CD14-positive monocyte (primary cell): Measurements from ENCODE around the gene CDKN2A. TPM values are rescaled to one million over a fixed set of nuclear protein-coding genes. Genes with fewer than 3 reads are reported as not detected.

ENCODE experiments used
- DNase-seq, 3 donors: peaks; one replicate each; pipeline ENCODE4 v3.0.0-alpha.2; 2011 to 2022
- H2AFZ ChIP-seq: 2 replicates; pipeline ENCODE4 v1.6.0; 2012; ENCODE audit warnings: mild to moderate bottlenecking, low read depth, low read length, inconsistent platforms; ENCODE audit not compliant: insufficient read depth, poor library complexity, severe bottlenecking
- H3K27ac ChIP-seq, 2 donors: 1 replicate in 1 of 2; 2 replicates in 1 of 2; pipeline ENCODE4 v1.5.1; 2012 to 2013; ENCODE audit warnings: low read length in 2 of 2, control low read depth in 1 of 2, inconsistent platforms in 1 of 2, low read depth in 1 of 2, mild to moderate bottlenecking in 1 of 2
- H3K27me3 ChIP-seq, 2 donors: one replicate each; pipeline versions ENCODE4 v1.6.0 to v1.6.1; 2011 to 2013; ENCODE audit warnings: low read length in 2 of 2; ENCODE audit not compliant: control insufficient read depth in 2 of 2, insufficient read depth in 2 of 2
- H3K36me3 ChIP-seq, 2 donors: replicated peaks in 1 of 2; 1 replicate in 1 of 2; 2 replicates in 1 of 2; pipeline versions ENCODE4 v1.5.1 to v1.6.1; 2012 to 2013; ENCODE audit warnings: low read length in 2 of 2, control low read depth in 1 of 2, inconsistent platforms in 1 of 2, mild to moderate bottlenecking in 1 of 2; ENCODE audit not compliant: insufficient read depth in 2 of 2, control insufficient read depth in 1 of 2
- H3K4me1 ChIP-seq, 2 donors: 1 replicate in 1 of 2; 2 replicates in 1 of 2; pipeline versions ENCODE4 v1.5.1 to v1.6.1; 2012 to 2013; ENCODE audit warnings: low read length in 2 of 2, control low read depth in 1 of 2, inconsistent platforms in 1 of 2, mild to moderate bottlenecking in 1 of 2, moderate library complexity in 1 of 2; ENCODE audit not compliant: insufficient read depth in 2 of 2, control insufficient read depth in 1 of 2
- H3K4me2 ChIP-seq: replicated peaks from 2 replicates; pipeline ENCODE3; 2012; ENCODE audit warnings: low read length, moderate library complexity, mild to moderate bottlenecking; ENCODE audit not compliant: poor library complexity, severe bottlenecking; ENCODE audit errors: extremely low read depth
- H3K4me3 ChIP-seq, 3 experiments: fragments of 200-600 bp in 1 of 3; sonication (generic) in 1 of 3; replicated peaks in 1 of 3; 1 replicate in 2 of 3; 2 replicates in 1 of 3; pipeline ENCODE4 v1.5.1; 2011 to 2013; ENCODE audit warnings: low read length in 3 of 3, mild to moderate bottlenecking in 3 of 3, control low read depth in 2 of 3, low read depth in 2 of 3, inconsistent platforms in 1 of 3, moderate library complexity in 1 of 3
- H3K79me2 ChIP-seq: 2 replicates; pipeline ENCODE4 v1.6.0; 2012; ENCODE audit warnings: mild to moderate bottlenecking, control low read depth, inconsistent platforms, low read length, moderate library complexity; ENCODE audit not compliant: insufficient read depth
- H3K9ac ChIP-seq: 2 replicates; pipeline ENCODE4 v1.6.0; 2017; ENCODE audit warnings: low read length, mild to moderate bottlenecking; ENCODE audit not compliant: insufficient read depth, poor library complexity, severe bottlenecking
- H3K9me3 ChIP-seq, 2 donors: replicated peaks in 1 of 2; 1 replicate in 1 of 2; 2 replicates in 1 of 2; pipeline versions ENCODE4 v1.5.1 to v1.6.1; 2012 to 2013; ENCODE audit warnings: low read length in 2 of 2, control low read depth in 1 of 2; ENCODE audit not compliant: control insufficient read depth in 1 of 2, insufficient read depth in 1 of 2
- H4K20me1 ChIP-seq: 2 replicates; pipeline ENCODE4 v1.6.0; 2012; ENCODE audit warnings: mild to moderate bottlenecking, low read length, control low read depth, moderate library complexity; ENCODE audit not compliant: insufficient read depth
- H3K27ac Mint-ChIP-seq, 7 donors: one replicate each; pipeline ENCODE4 v1.8.0; 2020; ENCODE audit warnings: mild to moderate bottlenecking in 7 of 7, mixed read lengths in 7 of 7, moderate library complexity in 6 of 7, inconsistent platforms in 2 of 7
- H3K27me3 Mint-ChIP-seq, 3 donors: one replicate each; pipeline ENCODE4 v1.8.0; 2021 to 2022; ENCODE audit warnings: low read depth in 3 of 3, mild to moderate bottlenecking in 3 of 3, mixed read lengths in 3 of 3, moderate library complexity in 3 of 3, inconsistent platforms in 1 of 3
- H3K36me3 Mint-ChIP-seq, 2 donors: one replicate each; pipeline ENCODE4 v1.8.0; 2020; ENCODE audit warnings: mixed read lengths in 2 of 2, inconsistent platforms in 1 of 2, mild to moderate bottlenecking in 1 of 2
- H3K4me1 Mint-ChIP-seq: one replicate; pipeline ENCODE4 v1.8.0; 2020; ENCODE audit warnings: mild to moderate bottlenecking, mixed read lengths
- H3K4me3 Mint-ChIP-seq, 2 donors: one replicate each; pipeline ENCODE4 v1.8.0; 2020; ENCODE audit warnings: mild to moderate bottlenecking in 2 of 2, mixed read lengths in 2 of 2, moderate library complexity in 1 of 2
- H3K9me3 Mint-ChIP-seq, 7 donors: one replicate each; pipeline ENCODE4 v1.8.0; 2020 to 2022; ENCODE audit warnings: mixed read lengths in 7 of 7, mild to moderate bottlenecking in 6 of 7, moderate library complexity in 6 of 7, inconsistent platforms in 2 of 7
- WGBS: methylation state at CpG from one replicate; pipeline ENCODE4 v1.1.5; 2013; ENCODE audit warnings: missing lambda C conversion rate; ENCODE audit not compliant: insufficient coverage; 5-methylcytosine and 5-hydroxymethylcytosine counted together
- intact Hi-C, 2 donors: fragments of 100-400 bp; cut with micrococcal nuclease; formaldehyde crosslinking; loops; one replicate each; pipeline versions ENCODE4 v1.15.0 to v1.15.1; 2023
- polyA plus RNA-seq, 3 donors: library from polyadenylated mRNA; depleted of rRNA in 1 of 3; unstranded in 2 of 3; stranded (reverse) in 1 of 3; fragments of 300-500 nt in 2 of 3; fragments of >200 nt in 1 of 3; fragmentation: Illumina TruSeq in 2 of 3; gene quantifications; 1 replicate in 2 of 3; 2 replicates in 1 of 3; pipeline ENCODE4 v1.2.3, GENCODE V29; 2012 to 2021
- TF ChIP-seq, protein P1 (sequence below): fragments of 200-600 bp; IDR thresholded peaks from one replicate; pipeline ENCODE4 v1.8.0; 2022; ENCODE audit warnings: antibody characterized with exemption, mild to moderate bottlenecking

CDKN2A gene
- polyA plus RNA-seq, 3 donors: 0.86 to 1.6 (median 1.1) TPM

DNA sequence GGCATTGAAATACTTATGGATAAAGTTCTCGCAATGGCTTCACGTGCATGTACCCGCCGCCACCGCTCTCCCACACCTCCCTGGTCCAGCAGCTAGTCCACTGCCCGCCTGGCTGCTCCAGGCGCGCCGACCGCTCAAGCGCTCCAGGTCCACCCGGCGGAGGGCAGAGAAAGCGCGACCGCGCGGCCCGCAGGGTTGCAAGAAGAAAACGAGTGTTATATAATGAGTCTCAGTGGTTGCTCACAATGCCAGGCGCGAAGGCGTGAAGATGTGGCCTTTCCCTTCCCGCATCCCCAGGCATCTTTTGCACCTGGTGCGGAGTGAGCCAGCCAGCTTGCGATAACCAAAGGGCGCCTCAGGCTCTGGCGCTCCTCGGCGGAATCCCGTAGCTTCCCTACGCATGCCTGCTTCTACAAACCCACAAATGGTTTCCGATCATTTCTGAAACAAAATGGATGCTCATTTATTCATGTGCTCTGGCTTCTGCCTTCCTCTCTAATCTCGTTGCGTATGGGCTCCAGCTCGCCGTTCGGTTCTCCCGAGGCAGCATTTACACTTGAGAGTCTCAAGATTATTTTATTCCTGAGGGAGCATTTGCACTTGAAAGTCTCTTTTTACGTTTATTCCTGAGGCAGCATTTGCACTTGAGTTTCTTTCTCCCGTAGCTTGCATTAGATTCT, 25.7 kb downstream of the CDKN2A start:
- TF ChIP-seq, protein P1, sequence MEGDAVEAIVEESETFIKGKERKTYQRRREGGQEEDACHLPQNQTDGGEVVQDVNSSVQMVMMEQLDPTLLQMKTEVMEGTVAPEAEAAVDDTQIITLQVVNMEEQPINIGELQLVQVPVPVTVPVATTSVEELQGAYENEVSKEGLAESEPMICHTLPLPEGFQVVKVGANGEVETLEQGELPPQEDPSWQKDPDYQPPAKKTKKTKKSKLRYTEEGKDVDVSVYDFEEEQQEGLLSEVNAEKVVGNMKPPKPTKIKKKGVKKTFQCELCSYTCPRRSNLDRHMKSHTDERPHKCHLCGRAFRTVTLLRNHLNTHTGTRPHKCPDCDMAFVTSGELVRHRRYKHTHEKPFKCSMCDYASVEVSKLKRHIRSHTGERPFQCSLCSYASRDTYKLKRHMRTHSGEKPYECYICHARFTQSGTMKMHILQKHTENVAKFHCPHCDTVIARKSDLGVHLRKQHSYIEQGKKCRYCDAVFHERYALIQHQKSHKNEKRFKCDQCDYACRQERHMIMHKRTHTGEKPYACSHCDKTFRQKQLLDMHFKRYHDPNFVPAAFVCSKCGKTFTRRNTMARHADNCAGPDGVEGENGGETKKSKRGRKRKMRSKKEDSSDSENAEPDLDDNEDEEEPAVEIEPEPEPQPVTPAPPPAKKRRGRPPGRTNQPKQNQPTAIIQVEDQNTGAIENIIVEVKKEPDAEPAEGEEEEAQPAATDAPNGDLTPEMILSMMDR: no peak
- H3K27me3 Mint-ChIP-seq: peaks cover 95 to 97% (median 95%) of the 10 kb centered on the region in 3 donors
- intact Hi-C loops: loop anchor here (5.0 kb wide), 2 partner anchors 39 to 156 kb away; partner anchors contain the start of gene CDKN2B (in 2 of the 2)
- no peak overlapping the region for H3K4me2 ChIP-seq
- H3K4me3 Mint-ChIP-seq: peak overlapping the region in 1 of 2 donors; percentile 69
- no peaks in the 10 kb centered on the region for H4K20me1 ChIP-seq
- no peaks in the 10 kb centered on the region for H3K36me3 ChIP-seq
- no peaks in the 10 kb centered on the region for H3K79me2 ChIP-seq
- H3K27ac Mint-ChIP-seq: no peak overlapping the region
- peaks cover 19 to 66% of the 10 kb centered on the region in 2 donors for H3K9me3 ChIP-seq
- 5% methylated on average over 39 of the region's 41 CpGs for WGBS
- no peak overlapping the region for H2AFZ ChIP-seq
- DNase-seq: no peak
- H3K27me3 ChIP-seq: peaks cover 93 to 100% of the 10 kb centered on the region in 2 donors
- H3K4me3 ChIP-seq: no peak overlapping the region
- peaks cover 22 to 29% of the 10 kb centered on the region in 2 donors for H3K36me3 Mint-ChIP-seq
- H3K9ac ChIP-seq: no peak overlapping the region
- peaks cover 1 to 76% (median 49%) of the 10 kb centered on the region in 7 donors for H3K9me3 Mint-ChIP-seq
- peaks cover 32 to 42% of the 10 kb centered on the region in 2 donors for H3K4me1 ChIP-seq
- H3K27ac ChIP-seq: no peak overlapping the region
- H3K4me1 Mint-ChIP-seq: peaks cover 57% of the 10 kb centered on the region

DNA sequence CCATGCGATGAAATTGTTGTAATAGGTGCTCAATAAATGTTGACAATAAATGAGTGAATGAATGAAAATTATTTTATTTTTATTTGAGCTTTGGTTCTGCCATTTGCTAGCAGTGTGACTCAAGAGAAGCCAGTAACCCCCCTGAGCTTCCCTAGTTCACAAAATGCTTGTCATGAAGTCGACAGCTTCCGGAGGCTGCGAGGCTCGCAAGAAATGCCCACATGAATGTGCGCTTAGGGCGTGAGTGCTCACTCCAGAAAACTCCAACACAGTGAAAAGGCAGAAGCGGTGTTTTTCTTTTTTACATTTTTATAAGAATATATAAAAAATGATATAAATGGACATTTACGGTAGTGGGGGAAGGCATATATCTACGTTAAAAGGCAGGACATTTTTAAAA, 26.5 kb downstream of the CDKN2A start:
- Histone ChIP-seq H3K27ac (no peak overlapping the region), H3K4me1 (peaks cover 32 to 42% of the 10 kb centered on the region in 2 donors), H3K79me2 (no peaks in the 10 kb centered on the region), H3K9me3 (peaks cover 19 to 66% of the 10 kb centered on the region in 2 donors), H3K27me3 (peaks cover 94 to 100% of the 10 kb centered on the region in 2 donors), H3K4me2 (peak overlapping the region; percentile 19), H2AFZ (no peak overlapping the region), H3K36me3 (no peaks in the 10 kb centered on the region), H3K4me3 (no peak overlapping the region), H4K20me1 (no peaks in the 10 kb centered on the region), H3K9ac (no peak overlapping the region)
- intact Hi-C loops: loop anchor here (5.0 kb wide), 2 partner anchors 40 to 155 kb away; partner anchors contain the start of gene CDKN2B (in 2 of the 2)
- H3K4me3 Mint-ChIP-seq: peak overlapping the region in 1 of 2 donors; percentile 69
- peaks cover 54% of the 10 kb centered on the region for H3K4me1 Mint-ChIP-seq
- peaks cover 22 to 30% of the 10 kb centered on the region in 2 donors for H3K36me3 Mint-ChIP-seq
- DNase-seq: peak in 1 of 3 donors; percentile 73
- peaks cover 4 to 80% (median 46%) of the 10 kb centered on the region in 7 donors for H3K9me3 Mint-ChIP-seq
- H3K27me3 Mint-ChIP-seq: peaks cover 95 to 98% (median 97%) of the 10 kb centered on the region in 3 donors
- no CpG with 5 or more reads among the region's 10 CpGs for WGBS
- TF ChIP-seq, protein P1: no peak
- no peak overlapping the region for H3K27ac Mint-ChIP-seq
